Ovary (tissue), 9 donors: Measurements from ENCODE around the gene DNAL4. TPM values are rescaled to one million over a fixed set of nuclear protein-coding genes. Genes with fewer than 3 reads are reported as not detected.
"Not testable (repeated sequence)": the region's sequence is repeated elsewhere in the genome, so short reads cannot be mapped to it uniquely, and the experiment has no call there.

Experiments
- DNase-seq, 5 donors: peaks; one replicate each; pipeline ENCODE4 v3.0.0-alpha.2; 2019 to 2020
- H3K27ac ChIP-seq, 2 donors: fragments of 200-600 bp; one replicate each; pipeline versions ENCODE4 v1.5.1 to v1.8.0; 2019 to 2022
- H3K27me3 ChIP-seq: fragments of 200-600 bp; one replicate; pipeline ENCODE4 v1.8.0; 2022
- H3K36me3 ChIP-seq: fragments of 200-600 bp; sonication (generic); one replicate; pipeline ENCODE4 v1.5.1; 2019
- H3K4me1 ChIP-seq: one replicate; pipeline ENCODE4 v1.8.1; 2013; ENCODE audit warnings: mild to moderate bottlenecking, moderate library complexity; ENCODE audit not compliant: insufficient read depth
- H3K4me3 ChIP-seq: fragments of 200-600 bp; sonication (generic); one replicate; pipeline ENCODE4 v1.5.1; 2017
- H3K9me3 ChIP-seq, 2 donors: fragments of 200-600 bp in 1 of 2; sonication (generic) in 1 of 2; one replicate each; pipeline versions ENCODE4 v1.5.1 to v1.8.1; 2013 to 2019; ENCODE audit warnings: mild to moderate bottlenecking in 1 of 2, moderate library complexity in 1 of 2
- CTCF ChIP-seq, 3 donors: fragments of 450-650 bp in 2 of 3; fragments of 200-600 bp in 1 of 3; IDR thresholded peaks; one replicate each; pipeline versions ENCODE4 v1.5.1 to v1.8.0; 2016 to 2022; ENCODE audit warnings: antibody characterized with exemption in 3 of 3, mild to moderate bottlenecking in 1 of 3
- EP300 ChIP-seq: sonication (generic); formaldehyde crosslinking; IDR thresholded peaks from one replicate; pipeline ENCODE4 v1.6.1; 2017; ENCODE audit warnings: antibody characterized with exemption
- POLR2A ChIP-seq: fragments of 450-650 bp; IDR thresholded peaks from one replicate; pipeline ENCODE4 v1.6.1; 2017; ENCODE audit warnings: antibody characterized with exemption, mild to moderate bottlenecking, moderate library complexity
- WGBS, 3 donors: extraction: QIAGEN DNeasy Blood & Tissue Kit in 1 of 3; methylation state at CpG; one replicate each; pipeline versions ENCODE4 v1.1.5 to v1.1.7; 2013 to 2017; 5-methylcytosine and 5-hydroxymethylcytosine counted together
- intact Hi-C, 4 donors: fragments of 100-400 bp; cut with DNase I; formaldehyde crosslinking; loops; one replicate each; pipeline versions ENCODE4 v1.11.0 to v1.15.1; 2022 to 2023
- polyA plus RNA-seq, 2 donors: library from polyadenylated mRNA; stranded (reverse); fragments of 200-250 nt in 1 of 2; fragments of 350-450 nt in 1 of 2; fragmentation: Illumina TruSeq in 1 of 2; extraction: RNeasy Lipid Tissue Mini Kit (QIAGEN cat#74804) in 1 of 2; gene quantifications; one replicate each; pipeline ENCODE4 v1.2.3, GENCODE V29; 2013 to 2014
- total RNA-seq, 7 donors: library from RNA; depleted of rRNA in 2 of 7; stranded (reverse); fragments of >200 nt in 2 of 7; fragmentation: NEBNext Ultra II Directional in 3 of 7; extraction: Animal tissue kit (Norgen Biotek cat#: 25700) in 3 of 7; gene quantifications; one replicate each; pipeline versions ENCODE4 v1.1.0 to v1.2.4, GENCODE V29; 2016 to 2023
- donor health status: DM: no; HTN: no; CAD: no; lungs with moderate emphysema.
- donor health status: DM: no; HTN: no; CAD: no.
- donor health status: Bipolar disorder and iron deficiency.
- donor health status: DM: yes; HTN: yes; CAD: no.
- donor health status: DM: no; HTN: no; CAD: no.
- donor health status: DM: yes; HTN: yes; CAD: no.

DNAL4 gene
- total and polyA plus RNA-seq, 9 donors = 12.1 to 26.4 (median 16.3) TPM

- intact Hi-C loops = no loop called here
- TF ChIP-seq EP300 (no peak), POLR2A (no peak), CTCF (IDR thresholded peaks at IDR 0.05) (no peak)
- Histone ChIP-seq H3K27ac (no peak overlapping the region), H3K9me3 (no peaks in the 10 kb centered on the region), H3K4me3 (no peak overlapping the region), H3K27me3 (no peaks in the 10 kb centered on the region), H3K36me3 (no peaks in the 10 kb centered on the region), H3K4me1 (no peaks in the 10 kb centered on the region)
- DNase-seq = no peak
- 79 to 86% (median 85%) methylated on average over 10 of the region's 10 CpGs for WGBS, 3 donors
Observed at GRCh38 chr22:38819387-38819940, 25.5 kb upstream of the DNAL4 start.

- Histone ChIP-seq H3K27ac (no peak overlapping the region), H3K36me3 (no peaks in the 10 kb centered on the region), H3K27me3 (no peaks in the 10 kb centered on the region), H3K9me3 (no peaks in the 10 kb centered on the region), H3K4me3 (no peak overlapping the region), H3K4me1 (no peaks in the 10 kb centered on the region)
- intact Hi-C loops = no loop called here
- DNase-seq = no peak
- 83 to 85% (median 84%) methylated on average over 6 of the region's 6 CpGs for WGBS, 3 donors
- TF ChIP-seq POLR2A (no peak), EP300 (no peak), CTCF (IDR thresholded peaks at IDR 0.05) (no peak)
Observed at GRCh38 chr22:38817196-38817595, 23.3 kb upstream of the DNAL4 start.

GRCh38 chr22:38815842-38816241 lies 21.9 kb upstream of the DNAL4 start:
- Histone ChIP-seq H3K27me3 (no peaks in the 10 kb centered on the region), H3K4me1 (no peaks in the 10 kb centered on the region), H3K4me3 (no peak overlapping the region), H3K36me3 (no peaks in the 10 kb centered on the region), H3K9me3 (peaks cover 0 to 3% of the 10 kb centered on the region in 2 donors), H3K27ac (no peak overlapping the region)
- WGBS, 3 donors = 6 to 47% (median 25%) methylated on average over 1 of the region's 1 CpG
- intact Hi-C loops = no loop called here
- TF ChIP-seq CTCF (IDR thresholded peaks at IDR 0.05) = no peak
- TF ChIP-seq POLR2A = no peak
- no peak for TF ChIP-seq EP300
- DNase-seq = no peak

- TF ChIP-seq POLR2A = no peak
- no peak for TF ChIP-seq EP300
- no peak for TF ChIP-seq CTCF (IDR thresholded peaks at IDR 0.05)
- WGBS, 3 donors = 84 to 88% (median 85%) methylated on average over 2 of the region's 2 CpGs
- Histone ChIP-seq H3K36me3 (no peaks in the 10 kb centered on the region), H3K27ac (no peak overlapping the region), H3K27me3 (no peaks in the 10 kb centered on the region), H3K4me3 (no peak overlapping the region), H3K9me3 (peaks cover 0 to 3% of the 10 kb centered on the region in 2 donors), H3K4me1 (no peaks in the 10 kb centered on the region)
- DNase-seq = no peak
- intact Hi-C loops = no loop called here
Observed at GRCh38 chr22:38811241-38811640, 17.3 kb upstream of the DNAL4 start.

GRCh38 chr22:38805041-38805593 lies 11.2 kb upstream of the DNAL4 start:
- H3K36me3 ChIP-seq, H3K9me3 ChIP-seq, H3K27ac ChIP-seq, H3K4me1 ChIP-seq, DNase-seq, H3K27me3 ChIP-seq, H3K4me3 ChIP-seq, intact Hi-C loops: not testable (repeated sequence)
- WGBS, 3 donors = 72 to 74% (median 73%) methylated on average over 8 of the region's 8 CpGs
